ENCODE measurements around the gene DLG2. TPM values are rescaled to one million over a fixed set of nuclear protein-coding genes. Genes with fewer than 3 reads are reported as not detected.

The DLG2 gene
- total RNA-seq, 1 donor from 2014 or later, result 0.40 TPM

DNA sequence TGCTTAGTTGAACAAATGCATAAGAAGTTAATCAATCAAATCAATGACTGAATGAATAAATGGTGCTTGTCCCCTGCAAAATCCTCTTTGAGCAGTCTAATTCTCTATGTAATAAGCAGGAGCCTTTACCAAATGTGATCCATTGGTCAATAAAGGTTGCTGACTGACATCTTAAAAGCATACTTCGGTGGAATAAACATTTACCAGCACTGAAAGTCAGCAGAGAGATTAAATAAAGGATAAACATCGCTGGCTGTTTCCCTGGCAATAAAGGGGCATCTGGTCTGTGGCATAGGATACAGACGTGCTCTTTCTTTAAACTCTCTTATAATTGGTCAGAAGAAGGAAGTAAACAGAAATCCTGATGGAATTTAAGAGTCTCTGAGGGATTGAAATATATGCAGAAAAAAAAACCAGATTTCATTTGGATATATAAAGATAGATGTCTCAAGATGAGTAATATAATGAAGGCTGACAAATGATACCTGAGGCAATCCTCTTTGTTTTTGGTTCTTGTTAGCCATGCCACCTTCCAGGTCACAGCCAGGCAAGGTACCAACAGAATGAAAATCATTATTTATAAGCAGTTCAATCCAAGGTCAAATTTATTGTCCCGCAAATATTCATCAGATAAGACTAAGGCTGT, 1762.6 kb downstream of the DLG2 start:
- DNase-seq (ENCODE audit: low read depth in 2 of 2), result no peak

DNA sequence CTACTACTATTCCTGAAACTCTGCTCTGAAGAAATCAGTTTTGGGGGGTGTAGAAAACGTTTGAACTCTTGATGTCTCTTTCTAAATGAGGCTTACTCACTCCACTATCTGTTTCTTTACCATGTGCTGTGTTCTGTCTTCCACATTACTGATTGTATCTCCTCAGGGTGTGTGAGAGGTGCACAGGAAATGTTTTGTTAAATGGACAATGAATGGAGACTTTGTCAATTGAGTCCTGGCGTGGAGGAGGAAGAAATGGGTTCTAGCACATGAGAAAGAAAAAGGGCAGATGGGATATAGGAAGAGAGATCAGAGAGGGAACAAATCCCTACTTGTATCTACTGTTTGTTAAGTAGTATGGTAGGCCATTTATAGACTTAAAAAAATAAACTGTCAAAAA, 1763.9 kb downstream of the DLG2 start:
- DNase-seq (ENCODE audit: low read depth in 2 of 2), result no peak

DNA sequence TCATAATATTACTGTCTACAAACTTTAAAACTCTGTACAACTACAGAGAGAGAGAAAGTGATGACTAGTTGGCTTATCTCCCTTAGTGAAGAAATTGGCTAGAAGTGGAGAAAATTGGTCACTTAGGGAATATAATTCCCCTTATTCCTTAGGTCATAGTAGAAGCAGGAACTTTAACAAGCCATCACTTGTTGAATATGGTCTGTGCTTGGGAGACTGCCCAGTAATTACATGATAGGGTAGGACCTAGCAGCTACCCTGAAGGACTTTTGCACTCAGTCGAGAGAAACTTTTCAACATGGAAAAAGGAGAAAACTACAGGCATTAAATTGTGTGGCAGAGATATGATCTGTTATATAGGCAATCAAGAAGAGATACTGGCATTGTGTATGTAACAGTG, 1764.5 kb downstream of the DLG2 start:
- no peak for DNase-seq (ENCODE audit: low read depth in 2 of 2)

DNA sequence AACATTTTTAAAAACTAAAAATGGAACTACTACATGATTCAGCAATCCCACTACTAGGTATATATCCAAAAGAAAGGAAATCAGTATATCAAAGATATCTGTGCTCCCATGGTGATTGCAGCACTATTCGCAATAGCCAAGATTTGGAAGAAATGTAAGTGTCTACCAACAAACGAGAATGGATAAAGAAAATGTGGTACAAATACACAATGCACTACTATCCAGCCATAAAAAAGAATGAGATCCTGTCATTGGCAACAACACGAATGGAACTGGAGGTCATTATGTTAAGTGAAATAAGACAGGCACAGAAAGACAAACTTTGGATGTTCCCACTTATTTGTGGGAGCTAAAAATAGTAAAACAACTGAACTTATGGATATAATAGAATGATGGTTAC, 1765.1 kb downstream of the DLG2 start:
- no peak for DNase-seq (ENCODE audit: low read depth in 2 of 2)

DNA sequence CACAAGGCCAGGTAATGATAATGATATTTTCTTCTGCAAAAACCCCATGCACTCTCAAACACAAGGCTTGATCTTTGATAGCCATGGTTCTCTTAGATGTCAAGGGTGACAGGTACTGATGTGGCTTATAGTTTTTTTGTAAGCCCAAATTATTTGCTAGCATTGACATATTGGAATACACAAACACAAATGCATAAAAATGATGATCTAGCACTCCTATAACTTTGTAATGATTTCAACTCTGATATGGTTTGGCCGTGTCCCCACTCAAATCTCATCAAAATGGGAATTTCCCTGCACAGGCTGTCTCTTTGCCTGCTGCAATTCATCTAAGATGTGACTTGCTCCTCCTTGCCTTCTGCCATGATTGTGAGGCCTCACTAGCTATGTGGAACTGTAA, 1768.5 kb downstream of the DLG2 start:
- no peak for DNase-seq (ENCODE audit: low read depth in 2 of 2)

DNA sequence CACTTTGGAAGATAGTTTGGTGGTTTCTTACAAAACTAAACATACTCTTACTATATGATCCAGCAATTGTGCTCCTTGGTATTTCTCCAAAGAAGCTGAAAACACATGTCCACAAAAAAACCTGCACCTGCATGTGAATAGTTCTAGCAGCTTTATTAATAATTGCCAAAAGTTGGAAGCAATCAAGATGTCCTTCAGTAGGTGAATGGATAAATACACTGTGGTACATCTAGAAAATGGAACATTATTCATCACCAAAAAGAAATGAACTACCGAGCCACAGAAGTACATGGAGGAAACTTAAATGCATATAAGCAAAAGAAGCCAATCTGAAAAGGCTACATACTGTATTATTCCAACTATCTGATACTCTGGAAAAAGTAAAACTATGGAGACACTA, 1771.9 kb downstream of the DLG2 start:
- no peak for DNase-seq (ENCODE audit: low read depth in 2 of 2)

DNA sequence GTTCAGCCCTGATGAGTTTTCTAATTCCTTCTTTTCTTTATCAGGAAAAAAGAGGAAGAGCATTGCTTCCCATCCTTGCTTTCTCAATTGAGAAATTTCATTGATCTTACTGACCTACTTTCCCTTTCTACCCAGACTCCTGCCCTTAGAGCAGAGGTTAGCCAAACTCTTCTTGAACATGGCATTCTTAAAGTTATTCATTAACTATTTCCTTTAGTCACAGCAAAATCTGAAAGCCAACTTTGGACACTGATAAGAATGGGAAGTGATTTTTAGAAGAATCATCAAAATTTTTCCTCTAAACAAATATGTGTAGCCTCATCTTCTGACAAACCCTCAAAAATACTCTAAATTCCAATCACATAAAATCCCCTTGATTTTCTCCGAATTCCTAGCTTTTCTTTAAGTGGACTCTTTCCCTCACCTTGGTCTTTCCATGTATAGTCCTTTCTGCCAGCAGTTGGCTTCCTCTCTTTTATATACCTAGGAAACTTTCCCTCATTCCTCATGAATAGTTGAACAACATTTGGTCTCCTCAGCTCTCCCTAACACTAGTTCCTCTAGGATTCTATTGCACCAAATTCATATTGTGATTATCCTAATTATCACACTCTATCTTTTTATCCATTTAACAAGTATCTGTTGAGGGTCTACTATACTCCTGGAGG, 1774.2 kb downstream of the DLG2 start:
- no peak for DNase-seq (ENCODE audit: low read depth in 2 of 2)

DNA sequence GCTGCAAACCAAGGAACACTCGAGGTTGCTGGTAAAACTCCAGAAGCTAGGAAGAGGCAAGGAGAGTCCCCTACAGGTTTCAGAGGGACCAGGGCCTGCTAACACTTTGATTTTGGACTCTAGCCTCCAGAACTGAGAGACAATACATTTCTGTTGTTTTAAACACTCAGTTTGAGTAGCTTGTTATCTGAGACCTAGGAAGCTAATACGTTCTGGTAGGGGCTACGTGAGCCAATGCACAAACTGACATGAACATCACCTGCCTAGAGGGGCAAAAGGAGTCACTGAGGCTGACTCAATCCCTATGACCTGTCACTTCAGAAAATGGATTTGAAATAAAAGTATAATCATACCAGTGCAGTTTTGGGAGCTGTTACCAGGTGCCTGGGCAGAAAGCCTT, 1775.1 kb downstream of the DLG2 start:
- DNase-seq (ENCODE audit: low read depth in 2 of 2), result no peak

DNA sequence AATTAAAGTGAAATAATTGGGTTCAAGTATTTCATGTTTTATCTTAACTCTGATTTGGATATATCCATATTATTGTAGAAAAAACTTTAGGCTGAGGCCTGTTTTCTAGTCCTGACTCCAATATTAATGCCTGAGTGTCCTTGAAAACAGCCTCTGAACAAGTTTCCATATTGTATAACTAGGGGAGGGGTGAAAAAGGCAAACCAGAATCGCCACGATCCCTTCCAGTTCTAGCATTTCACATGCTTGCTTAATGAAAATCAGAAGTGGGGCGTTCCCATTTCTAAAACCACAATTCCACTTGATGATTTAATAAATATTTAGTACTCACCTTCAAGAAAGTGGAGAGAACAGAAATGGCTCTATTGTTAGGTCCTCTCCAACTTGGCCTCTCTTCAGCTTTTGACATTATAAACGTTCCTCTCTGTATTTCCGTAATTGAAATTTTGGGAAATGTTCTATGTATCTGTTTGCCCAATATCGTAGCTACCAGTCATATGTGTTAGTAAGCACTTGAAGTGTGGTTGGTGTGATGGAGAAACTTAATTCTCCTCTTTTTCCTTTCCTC, 1779.6 kb downstream of the DLG2 start:
- no peak for DNase-seq (ENCODE audit: low read depth in 2 of 2)

DNA sequence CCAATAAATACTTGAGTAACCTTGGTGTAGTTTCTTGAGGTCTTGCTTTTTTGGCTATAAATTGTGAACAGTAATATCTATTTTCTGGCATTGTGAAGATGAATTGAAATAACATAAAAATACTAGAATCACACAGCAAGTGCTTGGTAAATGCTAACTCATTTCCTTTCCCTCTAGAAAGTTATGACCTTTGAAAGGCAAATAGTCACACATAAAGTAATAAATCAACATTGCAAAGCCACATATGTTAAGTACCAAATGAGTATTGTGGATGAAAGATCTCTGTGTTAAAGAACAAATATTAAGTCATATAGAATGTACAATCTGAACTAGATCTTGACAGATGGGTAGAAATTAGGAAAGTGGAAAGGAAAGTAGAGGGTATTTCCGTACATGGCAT, 1781.3 kb downstream of the DLG2 start:
- no peak for DNase-seq (ENCODE audit: low read depth in 2 of 2)

DNA sequence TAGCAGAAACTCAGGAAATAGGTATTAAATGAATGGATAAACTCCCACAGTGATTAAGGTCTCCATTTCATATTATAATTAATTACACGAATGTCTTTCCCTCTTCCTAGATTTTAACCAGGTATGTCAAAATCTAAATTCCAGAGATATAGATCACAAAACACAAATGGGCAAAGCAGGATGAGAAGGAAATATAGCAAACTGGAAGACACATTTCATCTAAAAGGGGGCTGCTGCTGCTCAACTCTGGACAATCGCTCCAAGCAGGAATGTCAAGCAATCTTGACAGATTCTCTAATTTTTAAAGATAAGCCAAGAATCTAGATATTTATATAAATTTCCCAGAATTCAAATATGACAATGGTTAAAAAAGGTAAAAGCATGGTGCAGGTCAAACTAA, 1786.8 kb downstream of the DLG2 start:
- DNase-seq (ENCODE audit: low read depth in 2 of 2), result no peak

DNA sequence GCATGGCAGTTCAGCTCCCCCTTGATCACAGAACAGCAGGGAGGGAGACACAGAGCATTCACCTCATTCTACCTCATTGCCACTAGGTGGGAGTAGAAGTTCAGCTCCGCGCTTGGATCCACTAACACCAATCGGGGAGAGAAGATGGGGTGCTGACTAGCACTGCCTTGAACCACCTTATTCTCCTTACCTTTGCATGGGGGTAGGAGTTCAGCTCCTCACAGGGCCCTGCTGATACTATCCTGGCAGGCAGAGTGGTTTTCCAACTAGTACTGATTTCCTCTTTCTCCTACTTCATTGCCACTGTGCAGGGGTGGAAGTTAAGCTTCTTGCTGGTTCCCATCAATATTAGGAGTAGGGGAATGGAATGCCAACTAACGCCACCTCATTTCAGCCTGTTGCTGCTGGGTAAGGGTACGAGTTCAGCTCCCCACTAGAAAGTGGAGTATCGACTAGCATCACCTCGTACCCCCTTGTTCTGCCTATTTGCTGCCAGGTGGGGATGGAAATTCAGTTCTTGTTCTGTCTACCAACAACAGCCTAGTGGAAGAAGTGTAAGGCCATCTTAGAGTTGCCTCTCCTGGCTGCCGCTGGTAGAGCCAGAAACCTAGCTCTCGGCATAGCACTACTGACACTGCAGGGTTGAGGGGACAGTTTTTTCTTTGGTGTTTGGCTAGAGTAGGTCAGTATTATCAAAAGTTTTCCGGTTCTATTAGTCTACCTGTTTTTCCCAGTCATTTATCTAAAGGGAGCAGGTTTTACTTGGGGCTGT, 1790.1 kb downstream of the DLG2 start:
- DNase-seq (ENCODE audit: low read depth in 2 of 2), result peak; percentile 46 to 53

DNA sequence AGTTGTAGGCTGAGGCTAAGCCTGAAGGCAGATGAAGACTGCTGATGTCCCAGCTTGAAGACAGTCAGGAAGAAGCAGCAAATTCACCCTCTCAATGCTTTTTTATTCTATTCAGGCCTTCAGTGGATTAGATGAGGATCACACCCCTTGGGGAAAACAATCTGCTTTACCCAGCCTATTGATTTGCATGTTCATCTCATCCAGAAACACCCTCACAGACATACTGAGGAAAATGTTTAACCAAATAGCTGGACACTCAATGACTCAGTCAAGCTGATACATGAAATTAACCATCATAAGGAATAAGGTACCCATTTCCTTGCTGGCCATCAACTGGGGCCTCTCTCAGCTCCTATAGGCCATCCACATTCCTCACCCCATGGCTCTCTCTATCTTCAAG, 1791.1 kb downstream of the DLG2 start:
- no peak for DNase-seq (ENCODE audit: low read depth in 2 of 2)

DNA sequence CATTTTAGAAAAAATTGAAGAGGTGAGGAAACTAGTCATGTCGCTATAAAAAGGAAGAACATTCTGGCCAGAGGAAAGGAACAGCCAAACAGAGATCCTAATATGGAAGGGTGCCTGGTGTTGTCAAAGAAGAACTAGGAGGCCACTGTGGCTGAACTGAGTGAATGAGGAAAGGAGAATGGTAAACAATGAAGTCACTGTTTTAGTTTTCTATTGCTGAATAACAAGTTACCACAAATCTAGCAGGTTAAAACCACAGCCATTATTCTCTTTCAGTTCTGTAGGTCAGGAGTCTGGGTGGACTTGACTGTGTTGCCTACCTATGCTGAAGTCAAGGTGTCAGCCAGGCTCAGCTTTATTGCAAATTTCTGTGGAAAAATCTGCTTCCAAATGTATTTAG, 1791.7 kb downstream of the DLG2 start:
- no peak for DNase-seq (ENCODE audit: low read depth in 2 of 2)

DNA sequence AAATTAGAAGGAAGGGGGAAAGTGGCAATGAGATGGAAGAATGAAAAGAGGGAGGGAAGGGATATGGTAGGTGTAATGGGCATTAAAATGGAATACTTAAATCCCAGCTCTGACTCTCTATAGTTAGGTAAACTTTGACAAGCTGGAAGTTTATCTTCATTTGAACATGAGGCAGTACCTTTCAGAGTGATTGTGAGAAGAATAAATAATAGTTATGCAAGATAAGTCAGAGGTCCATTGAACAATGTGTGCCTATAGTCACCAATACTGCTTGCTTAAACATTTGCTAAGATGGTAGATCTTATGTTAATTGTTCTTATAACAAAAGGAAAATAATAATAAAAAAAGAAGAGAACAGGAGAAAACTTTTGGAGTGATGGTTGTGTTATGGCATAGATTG, 1795.2 kb downstream of the DLG2 start:
- no peak for DNase-seq (ENCODE audit: low read depth in 2 of 2)

DNA sequence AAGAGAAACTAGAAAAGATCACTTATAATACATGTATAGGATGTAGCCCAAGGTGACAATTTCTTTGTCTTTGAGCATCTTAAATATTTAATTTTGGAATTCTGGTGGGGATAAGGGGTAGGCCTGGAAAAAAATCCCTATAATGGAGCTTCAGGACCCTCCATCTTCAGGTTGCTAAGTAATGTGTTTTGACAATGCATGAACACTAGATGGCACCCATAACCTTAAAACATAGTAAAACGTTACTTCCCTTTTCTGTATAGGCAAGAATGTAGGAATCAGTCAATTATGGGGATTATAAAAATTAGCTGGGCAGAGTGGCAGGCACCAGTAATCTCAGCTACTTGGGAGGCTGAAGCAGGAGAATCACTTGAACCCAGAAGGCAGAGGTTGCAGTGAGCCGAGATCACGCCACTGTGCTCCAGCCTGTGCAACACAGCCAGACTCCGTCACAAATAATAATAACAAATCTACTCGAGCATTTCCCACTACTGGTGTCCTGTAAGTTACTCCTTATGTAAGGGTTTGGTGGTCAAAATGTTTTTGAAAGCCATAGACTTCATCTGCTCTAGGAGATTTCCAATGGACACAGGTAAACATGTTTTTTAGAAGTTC, 1799.1 kb downstream of the DLG2 start:
- DNase-seq (ENCODE audit: low read depth in 2 of 2), result peak; percentile 45 to 53

DNA sequence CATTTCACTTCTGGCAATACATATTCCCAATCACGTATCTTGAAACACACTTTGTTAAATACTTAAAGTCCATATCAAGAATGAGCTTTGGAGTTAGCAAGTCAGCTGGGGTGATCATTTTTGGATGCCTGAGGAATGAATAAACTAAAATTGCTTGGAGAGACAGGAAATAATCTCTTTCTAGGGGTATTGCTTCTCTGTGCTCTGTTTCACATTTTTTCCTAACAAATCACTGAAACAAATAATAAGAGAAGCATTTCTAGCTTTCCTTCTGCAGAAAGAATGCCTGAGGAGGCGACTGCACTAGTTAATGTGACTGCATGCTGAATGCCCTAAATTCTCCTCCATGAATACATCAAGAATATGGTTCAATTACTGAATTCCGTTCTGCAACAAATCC, 1799.6 kb downstream of the DLG2 start:
- DNase-seq (ENCODE audit: low read depth in 2 of 2), result no peak

DNA sequence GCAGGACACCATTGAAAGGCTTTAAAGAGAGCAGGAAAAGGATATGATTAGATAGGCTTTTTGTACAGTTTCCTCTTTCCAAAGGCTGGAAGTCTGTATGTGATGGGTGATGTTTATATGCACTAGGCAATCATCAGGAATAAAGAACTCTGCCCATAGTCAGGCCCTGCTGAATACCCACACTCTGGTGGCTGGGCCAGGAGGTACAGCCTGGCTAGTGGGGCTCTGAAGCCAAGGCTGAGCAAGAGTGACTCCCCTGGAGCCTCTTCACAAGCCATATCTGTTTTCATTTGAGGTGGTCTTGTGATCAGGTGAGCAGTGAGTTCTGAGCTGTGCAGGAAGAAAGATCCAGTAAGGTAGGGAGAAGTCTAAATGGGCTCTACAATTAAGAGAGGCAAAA, 1801.1 kb downstream of the DLG2 start:
- no peak for DNase-seq (ENCODE audit: low read depth in 2 of 2)

DNA sequence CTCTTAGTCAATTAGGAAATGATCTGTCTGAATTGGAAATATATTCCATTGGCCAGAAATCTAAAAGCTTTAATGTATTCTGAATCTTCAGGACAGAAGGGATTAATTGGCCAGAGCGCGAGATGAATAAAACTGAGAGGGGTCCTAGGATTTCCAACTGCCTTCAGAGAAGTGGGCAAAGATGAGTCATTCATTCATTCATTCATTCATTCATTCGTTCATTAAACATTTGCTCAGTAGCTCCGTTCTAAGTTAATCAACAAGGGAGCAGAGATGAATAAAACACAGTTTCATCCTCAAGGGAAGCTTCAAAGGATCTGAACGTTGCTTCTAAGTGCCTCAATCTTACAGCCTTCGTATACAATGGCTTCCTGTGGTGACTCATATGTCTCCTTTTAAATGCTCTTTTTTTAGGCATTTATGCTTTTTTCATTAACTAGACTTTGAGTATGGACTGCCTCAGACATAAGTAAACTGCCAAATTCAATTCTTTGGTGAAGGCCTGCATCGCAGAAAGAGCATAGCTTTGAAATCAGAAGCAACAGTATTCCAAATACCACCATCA, 1803.6 kb downstream of the DLG2 start:
- DNase-seq (ENCODE audit: low read depth in 2 of 2), result peak in 1 of 2 donors; percentile 47

DNA sequence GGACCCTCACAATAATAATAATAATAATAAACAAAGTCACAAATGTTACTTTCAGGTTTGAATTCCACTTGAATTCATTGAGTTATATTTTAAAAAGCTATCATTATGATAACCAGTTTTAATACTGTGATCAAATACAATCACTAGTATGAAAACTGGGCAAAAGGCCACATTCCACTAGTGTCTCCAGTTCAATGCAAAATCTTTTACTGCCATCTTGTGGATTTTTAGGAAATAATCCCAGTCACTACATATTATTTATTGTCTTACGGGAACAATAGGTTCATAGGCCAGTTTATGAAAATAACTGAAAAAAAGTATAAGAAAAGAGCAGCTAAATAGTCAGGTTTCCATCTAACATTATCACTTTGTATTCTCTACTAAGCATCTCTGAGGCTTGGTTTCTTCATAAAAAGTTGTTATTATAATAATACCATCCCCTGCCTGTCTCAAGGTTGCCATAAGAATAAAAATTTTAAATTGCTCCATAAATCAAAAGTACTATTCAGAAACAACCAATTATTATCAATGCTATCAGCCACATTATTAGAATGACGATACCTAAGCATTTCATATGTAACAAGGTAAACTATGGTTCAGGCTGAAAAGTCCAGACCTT, 1807.1 kb downstream of the DLG2 start:
- DNase-seq (ENCODE audit: low read depth in 2 of 2), result peak; percentile 70 to 77

DNA sequence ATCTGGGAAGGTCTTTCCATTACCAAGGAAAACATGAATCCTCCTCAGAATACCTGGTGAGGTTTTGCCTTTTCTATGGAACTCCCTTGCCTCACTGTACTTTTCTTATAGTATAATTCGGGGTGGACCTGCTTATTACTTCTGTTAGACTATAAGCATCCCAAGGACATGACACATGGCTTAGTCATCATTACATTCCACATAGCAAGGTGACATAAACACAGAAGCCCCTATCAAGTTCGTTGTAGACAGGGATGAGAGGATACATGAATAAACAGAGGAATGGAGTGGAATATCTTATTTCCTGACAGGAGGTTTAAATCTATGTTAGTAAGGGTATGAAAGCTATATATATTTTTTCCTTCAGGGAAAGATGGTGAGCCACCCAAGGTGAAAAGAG, 1808.8 kb downstream of the DLG2 start:
- peak in 1 of 2 donors; percentile 4 for DNase-seq (ENCODE audit: low read depth in 2 of 2)

All from lung microvascular endothelial cell (primary cell).